OCI-LY7 (cell line): ENCODE results near the gene MADD. TPM values are rescaled to one million over a fixed set of nuclear protein-coding genes. Genes with fewer than 3 reads are reported as not detected.

Source experiments
- BruUV-seq: library from RNA; stranded (reverse); fragments of 400-500 nt; replicated peaks from 2 replicates; lab custom pipeline; 2021; lab: Mats Ljungman, UMichigan
- CTCF ChIA-PET: fragments of 300-600 bp; sonication (Branson Sonifier 250); formaldehyde crosslinking; loops from one replicate; lab custom pipeline; 2022; ENCODE audit warnings: antibody characterized with exemption; ENCODE audit not compliant: unreplicated experiment; lab: Charles Lee
- POLR2A ChIA-PET: fragments of 300-600 bp; sonication (Branson Sonifier 250); formaldehyde crosslinking; loops from one replicate; lab custom pipeline; 2022; ENCODE audit warnings: antibody characterized with exemption; lab: Charles Lee
- DNase-seq: peaks from one replicate; pipeline ENCODE4 v3.0.0-alpha.2; 2015; ENCODE audit warnings: low spot score
- H2AFZ ChIP-seq: fragments of 200-600 bp; sonication (generic), shearing (Covaris generic); 2 replicates; pipeline ENCODE4 v1.6.1; 2014; ENCODE audit warnings: mild to moderate bottlenecking, antibody characterized with exemption, low read length, moderate library complexity
- H3K27ac ChIP-seq: fragments of 200-600 bp; sonication (generic); 2 replicates; pipeline ENCODE4 v1.5.1; 2014; ENCODE audit warnings: mixed run types, low read depth, mild to moderate bottlenecking, moderate library complexity, low read length, inconsistent platforms; ENCODE audit not compliant: poor library complexity, severe bottlenecking
- H3K36me3 ChIP-seq: fragments of 200-600 bp; sonication (generic); 2 replicates; pipeline ENCODE4 v1.6.1; 2014; ENCODE audit warnings: mild to moderate bottlenecking, antibody characterized with exemption, low read length, moderate library complexity, mixed read lengths; ENCODE audit not compliant: insufficient read depth
- H3K4me1 ChIP-seq: fragments of 200-600 bp; sonication (generic); 2 replicates; pipeline ENCODE4 v1.5.1; 2014; ENCODE audit warnings: mild to moderate bottlenecking, low read length; ENCODE audit not compliant: insufficient read depth, poor library complexity, severe bottlenecking
- H3K4me2 ChIP-seq: fragments of 200-600 bp; sonication (generic); 2 replicates; pipeline ENCODE4 v1.6.1; 2014; ENCODE audit warnings: mild to moderate bottlenecking, low read length
- H3K4me3 ChIP-seq: fragments of 200-600 bp; sonication (generic); 2 replicates; pipeline ENCODE4 v1.5.1; 2014; ENCODE audit warnings: mild to moderate bottlenecking, low read depth, low read length; ENCODE audit not compliant: poor library complexity, severe bottlenecking
- H3K79me2 ChIP-seq: fragments of 200-600 bp; sonication (generic); 2 replicates; pipeline ENCODE4 v1.6.1; 2016; ENCODE audit warnings: low read depth, mild to moderate bottlenecking, low read length, moderate library complexity, mixed read lengths; ENCODE audit not compliant: insufficient read depth
- H3K9me2 ChIP-seq: fragments of 200-600 bp; sonication (generic); 2 replicates; pipeline ENCODE4 v1.6.1; 2016; ENCODE audit warnings: mild to moderate bottlenecking, low read length, mixed read lengths; ENCODE audit not compliant: insufficient read depth
- H3K9me3 ChIP-seq: fragments of 200-600 bp; sonication (generic); 2 replicates; pipeline ENCODE4 v1.6.1; 2014; ENCODE audit warnings: mild to moderate bottlenecking, mixed run types, low read length, mixed read lengths
- H4K20me1 ChIP-seq: fragments of 200-600 bp; sonication (generic); 2 replicates; pipeline ENCODE4 v1.6.1; 2014; ENCODE audit warnings: mild to moderate bottlenecking, antibody characterized with exemption, low read length, moderate library complexity, mixed read lengths; ENCODE audit not compliant: insufficient read depth
- EZH2phosphoT487 ChIP-seq: fragments of 200-600 bp; sonication (generic); IDR thresholded peaks from 2 replicates; pipeline ENCODE4 v1.6.1; 2018; ENCODE audit warnings: low read depth, borderline replicate concordance, mild to moderate bottlenecking, mixed run types, antibody characterized with exemption, low read length, moderate library complexity, mixed read lengths
- intact Hi-C: fragments of 100-400 bp; cut with micrococcal nuclease; formaldehyde crosslinking; loops from one replicate; pipeline ENCODE4 v1.10.0; 2022; ENCODE audit not compliant: unreplicated experiment
- total RNA-seq, 2 experiments: library from RNA; depleted of rRNA in 1 of 2; stranded (reverse); fragments of >200 nt in 1 of 2; shearing (Covaris generic) in 1 of 2; gene quantifications; 2 replicates each; pipeline ENCODE4 v1.2.3, GENCODE V29; 2014 to 2022
- TF ChIP-seq, protein P1 (sequence below): fragments of 200-600 bp; sonication (generic); conservative IDR thresholded peaks from 2 replicates; pipeline ENCODE4 v1.5.1; 2014; ENCODE audit warnings: mild to moderate bottlenecking, antibody characterized with exemption, low read length, moderate library complexity, mixed read lengths

Gene MADD
- total RNA-seq, 2 experiments from 2014 or later: 32.1 to 47.8 TPM

DNA sequence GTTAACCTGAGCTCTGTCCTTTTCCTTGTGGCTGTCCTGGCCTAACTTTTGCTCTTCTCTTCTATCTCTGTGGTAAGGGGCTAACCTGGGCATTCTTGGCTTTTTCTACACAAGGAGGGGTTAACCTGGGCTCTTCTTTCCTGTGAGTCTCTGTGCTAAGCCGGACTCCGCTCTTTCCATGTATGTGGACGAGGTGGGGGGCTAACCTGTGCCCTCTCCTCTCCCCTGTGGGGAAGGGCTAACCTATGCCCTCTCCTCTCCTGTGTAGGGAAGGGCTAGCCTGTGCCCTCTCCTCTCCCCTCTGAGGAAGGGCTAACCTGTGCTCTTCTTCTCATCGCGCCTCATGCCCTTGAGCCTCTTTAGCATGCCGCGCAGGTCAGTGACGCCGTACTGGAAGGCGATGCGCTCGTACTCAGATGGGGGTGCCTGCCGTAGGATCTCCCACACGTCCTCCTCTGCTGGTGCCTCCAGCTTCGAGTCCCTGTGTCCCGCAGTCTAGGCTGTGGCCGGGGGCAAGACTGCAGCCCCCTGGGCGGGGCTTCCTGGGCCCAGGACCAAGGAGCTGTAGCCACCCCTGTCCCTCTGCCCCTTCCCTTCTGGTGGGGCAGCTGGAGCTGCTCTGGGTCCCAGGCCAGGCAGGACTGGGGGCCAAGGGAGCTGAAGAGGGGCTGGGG lies 76.1 kb downstream of the MADD start:
- Histone ChIP-seq H2AFZ (no peak overlapping the region), H3K9me2 (no peaks in the 10 kb centered on the region), H3K4me2 (no peak overlapping the region), H3K9me3 (no peaks in the 10 kb centered on the region), H3K4me3 (no peak overlapping the region), H4K20me1 (no peaks in the 10 kb centered on the region), H3K36me3 (no peaks in the 10 kb centered on the region), H3K4me1 (no peaks in the 10 kb centered on the region), H3K27ac (no peak overlapping the region), H3K79me2 (no peaks in the 10 kb centered on the region)
- intact Hi-C loops: loop anchor here (5.0 kb wide), 1 partner anchor 69 kb away; no protein-coding TSS in a partner anchor
- DNase-seq: no peak
- POLR2A ChIA-PET: interaction anchor here (0.6 to 1.1 kb wide), 3 partner anchors 7 to 500 kb away, joined by 3 to 5 read pairs (median 3); no protein-coding TSS in a partner anchor
- TF ChIP-seq, protein P1, sequence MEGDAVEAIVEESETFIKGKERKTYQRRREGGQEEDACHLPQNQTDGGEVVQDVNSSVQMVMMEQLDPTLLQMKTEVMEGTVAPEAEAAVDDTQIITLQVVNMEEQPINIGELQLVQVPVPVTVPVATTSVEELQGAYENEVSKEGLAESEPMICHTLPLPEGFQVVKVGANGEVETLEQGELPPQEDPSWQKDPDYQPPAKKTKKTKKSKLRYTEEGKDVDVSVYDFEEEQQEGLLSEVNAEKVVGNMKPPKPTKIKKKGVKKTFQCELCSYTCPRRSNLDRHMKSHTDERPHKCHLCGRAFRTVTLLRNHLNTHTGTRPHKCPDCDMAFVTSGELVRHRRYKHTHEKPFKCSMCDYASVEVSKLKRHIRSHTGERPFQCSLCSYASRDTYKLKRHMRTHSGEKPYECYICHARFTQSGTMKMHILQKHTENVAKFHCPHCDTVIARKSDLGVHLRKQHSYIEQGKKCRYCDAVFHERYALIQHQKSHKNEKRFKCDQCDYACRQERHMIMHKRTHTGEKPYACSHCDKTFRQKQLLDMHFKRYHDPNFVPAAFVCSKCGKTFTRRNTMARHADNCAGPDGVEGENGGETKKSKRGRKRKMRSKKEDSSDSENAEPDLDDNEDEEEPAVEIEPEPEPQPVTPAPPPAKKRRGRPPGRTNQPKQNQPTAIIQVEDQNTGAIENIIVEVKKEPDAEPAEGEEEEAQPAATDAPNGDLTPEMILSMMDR: no peak
- TF ChIP-seq EZH2phosphoT487: no peak
- no TSS peak for BruUV-seq
- CTCF ChIA-PET: interaction anchor here (0.6 kb wide), 1 partner anchor 64 kb away, joined by 4 read pairs; no protein-coding TSS in a partner anchor

DNA sequence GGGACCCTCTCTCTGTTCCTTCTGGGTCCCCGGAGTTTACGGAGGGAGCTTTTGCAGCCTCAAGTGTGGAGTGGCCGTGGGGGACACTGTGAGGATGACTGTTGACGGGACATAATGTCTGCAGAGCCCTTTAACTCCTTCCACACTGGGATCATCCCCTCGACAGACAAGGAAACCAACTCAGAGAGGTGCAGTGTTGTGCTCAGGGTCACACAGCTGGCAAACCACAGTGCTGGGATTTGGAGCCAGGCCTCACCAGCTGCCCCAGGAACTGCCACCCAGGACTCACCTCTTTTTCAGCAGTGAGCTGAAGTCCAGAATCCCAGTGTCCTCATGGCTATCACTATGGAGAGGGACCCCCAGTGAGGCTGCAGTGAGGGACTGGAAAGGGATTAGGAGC lies 77.2 kb downstream of the MADD start:
- Histone ChIP-seq H3K9me2 (no peaks in the 10 kb centered on the region), H3K4me3 (no peak overlapping the region), H3K9me3 (no peaks in the 10 kb centered on the region), H2AFZ (no peak overlapping the region), H3K79me2 (no peaks in the 10 kb centered on the region), H3K27ac (no peak overlapping the region), H4K20me1 (no peaks in the 10 kb centered on the region), H3K36me3 (no peaks in the 10 kb centered on the region), H3K4me1 (no peaks in the 10 kb centered on the region), H3K4me2 (no peak overlapping the region)
- BruUV-seq: no TSS peak
- CTCF ChIA-PET: interaction anchor here (0.7 kb wide), 1 partner anchor 170 kb away, joined by 3 read pairs; no protein-coding TSS in a partner anchor
- no peak for TF ChIP-seq EZH2phosphoT487
- TF ChIP-seq, protein P1: no peak
- intact Hi-C loops: loop anchor here (5.0 kb wide), 1 partner anchor 70 kb away; no protein-coding TSS in a partner anchor
- no peak for DNase-seq
- POLR2A ChIA-PET: interaction anchor here (0.6 to 1.1 kb wide), 3 partner anchors 8 to 501 kb away, joined by 3 read pairs; no protein-coding TSS in a partner anchor
